ENCODE data around the gene GPR52.

GPR52 gene

DNA sequence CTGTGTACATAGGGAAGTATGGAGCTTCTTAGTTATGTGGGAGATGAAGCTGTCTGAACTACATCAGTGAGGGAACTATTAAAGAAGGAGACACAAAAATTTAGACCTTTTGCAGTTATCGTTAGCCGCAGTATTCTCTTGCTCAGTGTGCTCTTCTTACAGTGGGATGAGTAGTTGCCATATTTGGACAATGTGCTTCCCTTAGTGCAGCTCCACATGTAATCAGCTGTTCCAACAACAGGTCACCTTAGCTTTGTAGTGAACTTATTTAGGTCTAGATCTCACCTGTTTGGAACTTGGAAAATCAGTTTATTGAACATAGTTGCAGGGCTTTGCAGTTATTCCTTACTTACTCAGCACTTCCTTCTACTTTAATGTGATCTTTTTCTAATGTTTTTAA lies 18.1 kb downstream of the GPR52 start:
- in situ Hi-C loops (cut with MboI; ENCODE audit: low sequenced_read_pairs): no loop called here

DNA sequence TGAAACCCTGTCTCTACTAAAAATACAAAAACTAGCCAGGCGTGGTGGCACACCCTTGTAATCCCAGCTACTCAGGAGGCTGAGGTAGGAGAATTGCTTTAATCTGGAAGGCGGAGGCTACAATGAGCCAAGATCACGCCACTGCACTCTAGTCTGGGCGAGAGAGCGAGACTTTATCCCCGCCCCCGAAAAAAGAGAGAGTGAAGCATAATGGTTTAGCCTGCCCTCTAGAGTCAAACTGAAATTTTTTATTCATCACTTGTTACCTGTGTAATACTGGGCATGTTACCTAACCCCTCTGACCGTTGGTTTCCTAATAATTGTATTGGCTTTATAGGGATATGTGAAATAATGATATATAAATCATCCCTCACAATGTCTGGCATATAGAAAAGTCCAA lies 18.8 kb downstream of the GPR52 start:
- in situ Hi-C loops (cut with MboI; ENCODE audit: low sequenced_read_pairs): no loop called here

GRCh38 chr1:174469052-174469451 lies 21.3 kb downstream of the GPR52 start:
- in situ Hi-C loops (cut with MboI; ENCODE audit: low sequenced_read_pairs): no loop called here

- in situ Hi-C loops (cut with MboI; ENCODE audit: low sequenced_read_pairs): no loop called here
These were observed 21.9 kb downstream of the GPR52 start for GRCh38 chr1:174469687-174470086.

- in situ Hi-C loops (cut with MboI; ENCODE audit: low sequenced_read_pairs): no loop called here
These were observed 31.5 kb downstream of the GPR52 start for GRCh38 chr1:174479281-174479680.

DNA sequence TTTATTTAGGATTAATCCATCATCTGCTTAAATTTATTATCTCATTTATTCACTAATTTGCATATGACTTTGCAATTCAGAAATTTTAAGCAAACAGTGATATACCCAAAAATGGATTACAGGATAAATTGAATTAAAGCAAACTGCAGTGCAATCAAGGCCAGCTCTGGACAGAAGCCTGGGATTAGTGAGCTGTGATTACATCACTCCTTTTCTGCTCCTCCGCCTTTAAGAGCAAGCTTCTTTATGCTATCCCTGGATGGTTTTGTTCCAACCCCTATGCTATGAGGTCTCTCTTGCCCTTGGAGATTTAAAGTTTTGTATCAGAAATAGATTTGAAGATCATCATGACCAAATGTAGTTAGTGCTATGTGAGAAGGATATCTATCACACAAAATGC lies 32.6 kb downstream of the GPR52 start:
- in situ Hi-C loops (cut with MboI; ENCODE audit: low sequenced_read_pairs): no loop called here

DNA sequence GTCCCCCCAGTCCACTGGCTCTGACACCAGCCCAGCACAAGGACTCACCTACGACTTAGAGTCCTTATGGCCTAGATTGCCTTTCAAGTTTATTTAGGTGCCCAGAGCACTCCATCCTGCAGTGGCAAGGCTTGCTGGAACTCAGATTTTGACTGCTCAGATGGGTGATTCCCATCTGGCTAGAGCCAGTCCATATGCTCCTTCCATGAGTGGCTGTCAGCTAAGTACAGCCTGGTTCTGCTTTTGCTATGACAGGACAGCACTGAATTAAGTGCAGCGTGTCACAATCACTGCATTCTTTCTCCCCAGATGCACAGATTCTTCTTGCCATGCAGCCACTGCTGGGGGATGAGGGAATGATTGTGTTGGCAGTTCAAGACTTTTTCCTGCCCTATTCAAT lies 43.8 kb downstream of the GPR52 start:
- in situ Hi-C loops (cut with MboI; ENCODE audit: low sequenced_read_pairs): no loop called here

DNA sequence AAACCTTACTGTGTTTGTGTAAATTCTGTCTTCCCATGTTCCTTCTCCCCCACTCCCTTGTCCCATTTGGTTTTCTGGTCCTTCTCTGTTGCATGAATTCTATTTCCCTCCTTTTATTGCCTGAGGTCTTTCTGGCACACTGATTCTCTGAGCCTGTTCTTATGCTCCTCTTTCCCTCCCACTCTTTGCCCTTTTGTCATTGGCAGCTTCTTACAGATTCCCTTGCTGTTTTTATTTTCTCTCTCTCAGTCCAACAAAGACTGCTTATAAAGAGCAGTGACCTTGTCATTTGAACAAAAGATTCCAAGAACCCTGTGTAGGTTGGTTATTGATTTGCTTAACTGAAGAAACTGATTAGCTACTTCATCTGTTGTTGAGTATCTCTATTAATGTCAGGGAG lies 49.7 kb downstream of the GPR52 start:
- in situ Hi-C loops (cut with MboI; ENCODE audit: low sequenced_read_pairs): no loop called here
